Gastrocnemius medialis (tissue), 4 donors: ENCODE data around the gene LHFPL5. TPM values are rescaled to one million over a fixed set of nuclear protein-coding genes. Genes with fewer than 3 reads are reported as not detected.
A peak's percentile ranks its signal among the peaks of the same experiment; 100 is the strongest.

Source experiments
- ATAC-seq, 2 donors: fragments of 150-250 bp; one replicate each; pipeline ENCODE4 v1.9.1; 2016
- DNase-seq, 2 donors: peaks; one replicate each; pipeline ENCODE4 v3.0.0-alpha.2; 2019
- H3K27ac ChIP-seq, 4 donors: fragments of 200-600 bp; sonication (generic); 1 replicate in 1 of 4; 2 replicates in 3 of 4; pipeline ENCODE4 v1.5.1; 2016 to 2018; ENCODE audit warnings: mild to moderate bottlenecking in 2 of 4, moderate library complexity in 1 of 4
- H3K27me3 ChIP-seq, 3 donors: fragments of 200-600 bp; sonication (generic) in 2 of 3; 1 replicate in 1 of 3; 2 replicates in 2 of 3; pipeline versions ENCODE4 v1.5.1 to v1.6.0; 2016 to 2019; ENCODE audit warnings: mild to moderate bottlenecking in 1 of 3, moderate library complexity in 1 of 3
- H3K36me3 ChIP-seq, 2 donors: fragments of 200-600 bp; sonication (generic) in 1 of 2; one replicate each; pipeline ENCODE4 v1.5.1; 2017 to 2018
- H3K4me1 ChIP-seq, 2 donors: fragments of 200-600 bp; sonication (generic) in 1 of 2; one replicate each; pipeline ENCODE4 v1.5.1; 2016 to 2017; ENCODE audit warnings: mild to moderate bottlenecking in 2 of 2
- H3K4me3 ChIP-seq, 4 donors: fragments of 200-600 bp; sonication (generic) in 3 of 4; 1 replicate in 1 of 4; 2 replicates in 3 of 4; pipeline ENCODE4 v1.5.1; 2016 to 2019; ENCODE audit warnings: mild to moderate bottlenecking in 2 of 4
- H3K9me3 ChIP-seq, 3 donors: fragments of 200-600 bp; sonication (generic) in 2 of 3; 1 replicate in 1 of 3; 2 replicates in 2 of 3; pipeline ENCODE4 v1.5.1; 2016 to 2019
- CTCF ChIP-seq, 5 experiments: fragments of 450-650 bp in 3 of 5; fragments of 200-600 bp in 2 of 5; sonication (generic) in 2 of 5; IDR thresholded peaks in 4 of 5; conservative IDR thresholded peaks in 1 of 5; 1 replicate in 4 of 5; 2 replicates in 1 of 5; pipeline ENCODE4 v1.5.1; 2016 to 2019; ENCODE audit warnings: antibody characterized with exemption in 5 of 5, mild to moderate bottlenecking in 3 of 5, moderate library complexity in 3 of 5
- POLR2A ChIP-seq, 2 donors: fragments of 450-650 bp; IDR thresholded peaks; one replicate each; pipeline ENCODE4 v1.6.1; 2017; ENCODE audit warnings: antibody characterized with exemption in 2 of 2, mild to moderate bottlenecking in 2 of 2, moderate library complexity in 2 of 2
- in situ Hi-C, 4 donors: fragments of 200-750 bp; cut with MboI; loops; one replicate each; pipeline versions ENCODE4 v1.15.0 to v1.8.0; 2017; ENCODE audit warnings: low sequenced_read_pairs in 4 of 4
- intact Hi-C: fragments of 100-400 bp; cut with DNase I; formaldehyde crosslinking; loops from one replicate; pipeline ENCODE4 v1.15.1; 2023; ENCODE audit warnings: low total_unique reads
- total RNA-seq, 4 donors: library from RNA; depleted of rRNA; stranded (reverse); fragments of >200 nt; gene quantifications; one replicate each; pipeline versions ENCODE4 v1.1.0 to v1.2.3, GENCODE V29; 2016

LHFPL5 gene
- not detected for total RNA-seq

GRCh38 chr6:35804996-35805736, at the start of gene LHFPL5:
LHFPL5 (plus strand) TSS chr6:35805352; CDS start chr6:35805671, 319 bp downstream.
- intact Hi-C loops, result no loop called here
- DNase-seq, result no peak
- Histone ChIP-seq H3K36me3 (no peaks in the 10 kb centered on the region), H3K9me3 (no peaks in the 10 kb centered on the region), H3K27me3 (peaks cover 18 to 24% (median 19%) of the 10 kb centered on the region in 3 donors), H3K4me1 (no peaks in the 10 kb centered on the region), H3K27ac (no peak within 1 kb of the TSS), H3K4me3 (no peak within 1 kb of the TSS)
- TF ChIP-seq CTCF (IDR thresholded peaks at IDR 0.05 in 4 of 5, conservative IDR thresholded peaks at IDR 0.05 in 1 of 5) (no peak), POLR2A (IDR thresholded peaks at IDR 0.05) (no peak)
- in situ Hi-C loops, result no loop called here
- ATAC-seq, result peak in 1 of 2 donors; percentile 53

DNA sequence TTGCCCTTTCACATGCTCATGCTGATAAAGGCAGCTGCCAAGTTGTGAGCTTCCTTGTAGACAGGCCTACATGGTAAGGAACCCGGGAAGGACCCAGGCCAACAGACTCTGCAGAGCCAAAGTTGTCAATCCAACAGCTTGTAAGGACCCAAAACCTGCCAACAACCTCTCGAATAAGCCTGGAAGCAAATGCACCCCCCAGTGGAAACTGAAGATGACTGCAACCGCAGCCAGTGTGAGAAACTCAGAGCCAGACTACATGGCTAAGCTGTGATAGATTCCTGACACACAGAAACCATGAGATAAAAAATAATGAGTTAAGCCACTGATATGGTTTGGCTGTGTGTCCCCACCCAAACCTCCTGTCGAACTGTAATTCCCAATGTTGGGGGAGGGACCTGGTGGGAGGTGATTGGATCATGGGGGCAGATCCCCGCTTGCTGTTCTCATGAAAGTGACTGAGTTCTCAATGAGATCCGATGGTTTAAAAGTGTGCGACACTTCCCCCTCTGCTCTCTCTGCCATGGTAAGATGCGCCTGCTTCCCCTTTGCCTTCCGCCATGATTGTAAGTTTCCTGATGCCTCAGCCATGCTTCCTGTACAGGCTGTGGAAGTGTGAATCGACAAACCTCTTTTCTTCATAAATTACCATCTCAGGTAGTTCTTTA, 47.6 kb upstream of the LHFPL5 start:
- in situ Hi-C loops, result no loop called here
- intact Hi-C loops, result no loop called here
- H3K27ac ChIP-seq, result no peak overlapping the region
- H3K36me3 ChIP-seq, result no peaks in the 10 kb centered on the region
- no peak overlapping the region for H3K4me3 ChIP-seq
- H3K4me1 ChIP-seq, result no peaks in the 10 kb centered on the region
- no peak for ATAC-seq
- H3K9me3 ChIP-seq, result no peaks in the 10 kb centered on the region
- no peak for DNase-seq
- TF ChIP-seq CTCF (IDR thresholded peaks at IDR 0.05 in 4 of 5, conservative IDR thresholded peaks at IDR 0.05 in 1 of 5) (no peak), POLR2A (IDR thresholded peaks at IDR 0.05) (no peak)
- peaks cover 5 to 25% (median 17%) of the 10 kb centered on the region in 3 donors for H3K27me3 ChIP-seq

GRCh38 chr6:35759426-35759825, 45.7 kb upstream of the LHFPL5 start:
- Histone ChIP-seq H3K27ac (no peak overlapping the region), H3K9me3 (no peaks in the 10 kb centered on the region), H3K4me3 (no peak overlapping the region), H3K36me3 (no peaks in the 10 kb centered on the region), H3K27me3 (peaks cover 18 to 42% (median 34%) of the 10 kb centered on the region in 3 donors), H3K4me1 (no peaks in the 10 kb centered on the region)
- ATAC-seq (no peak), DNase-seq (no peak)
- TF ChIP-seq CTCF (IDR thresholded peaks at IDR 0.05 in 4 of 5, conservative IDR thresholded peaks at IDR 0.05 in 1 of 5), result no peak
- TF ChIP-seq POLR2A (IDR thresholded peaks at IDR 0.05), result no peak
- intact Hi-C loops, result no loop called here
- in situ Hi-C loops, result no loop called here

GRCh38 chr6:35765739-35766138, 39.4 kb upstream of the LHFPL5 start:
- Histone ChIP-seq H3K9me3 (no peaks in the 10 kb centered on the region), H3K4me1 (no peaks in the 10 kb centered on the region), H3K27me3 (peaks cover 26 to 38% (median 37%) of the 10 kb centered on the region in 3 donors), H3K4me3 (no peak overlapping the region), H3K36me3 (no peaks in the 10 kb centered on the region), H3K27ac (no peak overlapping the region)
- DNase-seq (no peak), ATAC-seq (no peak)
- TF ChIP-seq POLR2A (IDR thresholded peaks at IDR 0.05), result no peak
- no peak for TF ChIP-seq CTCF (IDR thresholded peaks at IDR 0.05 in 4 of 5, conservative IDR thresholded peaks at IDR 0.05 in 1 of 5)
- in situ Hi-C loops, result no loop called here
- intact Hi-C loops, result no loop called here
